ENCODE measurements around the gene EIF2D. TPM values are rescaled to one million over a fixed set of nuclear protein-coding genes. Genes with fewer than 3 reads are reported as not detected.

Gene EIF2D
- total RNA-seq, 2 donors from 2014 or later: 25.9 to 55.4 TPM

- peak; percentile 82 for ATAC-seq
- intact Hi-C loops (cut with DNase I): no loop called here
- peak in 1 of 4 donors; percentile 41 for DNase-seq
- no peak overlapping the region for H3K4me3 ChIP-seq
- peak overlapping the region; percentile 1 to 76 (median 50) for H3K27ac ChIP-seq
- H3K36me3 ChIP-seq (replicated peaks in 1 of 2; ENCODE audit: insufficient read depth in 1 of 2, low read depth in 2 of 2): peaks cover 0 to 39% of the 10 kb centered on the region in 2 donors
- peaks cover 3% of the 10 kb centered on the region for H3K4me1 ChIP-seq
- WGBS, 2 donors: 57 to 60% methylated on average over 7 of the region's 7 CpGs
- H3K27me3 ChIP-seq: no peaks in the 10 kb centered on the region
- no peaks in the 10 kb centered on the region for H3K9me3 ChIP-seq
- TF ChIP-seq CTCF (IDR thresholded peaks at IDR 0.05) (no peak), POLR2A (IDR thresholded peaks at IDR 0.05) (peak in 1 of 3 donors; percentile 22)
These were observed 16.5 kb downstream of the EIF2D start for GRCh38 chr1:206595581-206596318.

- TF ChIP-seq CTCF (IDR thresholded peaks at IDR 0.05): no peak
- no peak for TF ChIP-seq POLR2A (IDR thresholded peaks at IDR 0.05)
- peaks cover 0 to 31% of the 10 kb centered on the region in 2 donors for H3K36me3 ChIP-seq (replicated peaks in 1 of 2; ENCODE audit: insufficient read depth in 1 of 2, low read depth in 2 of 2)
- ATAC-seq (no peak), DNase-seq (no peak)
- H3K9me3 ChIP-seq: no peaks in the 10 kb centered on the region
- no peak overlapping the region for H3K4me3 ChIP-seq
- 80 to 90% methylated on average over 4 to 7 of the region's 7 CpGs for WGBS, 2 donors
- H3K4me1 ChIP-seq: peaks cover 3% of the 10 kb centered on the region
- H3K27ac ChIP-seq: peak overlapping the region in 1 of 4 donors; percentile 17
- H3K27me3 ChIP-seq: no peaks in the 10 kb centered on the region
- intact Hi-C loops (cut with DNase I): no loop called here
These were observed 18.8 kb downstream of the EIF2D start for GRCh38 chr1:206593351-206593925.

- no peak for TF ChIP-seq CTCF (IDR thresholded peaks at IDR 0.05)
- Histone ChIP-seq H3K27ac (no peak overlapping the region), H3K4me3 (no peak overlapping the region), H3K36me3 (replicated peaks in 1 of 2; ENCODE audit: insufficient read depth in 1 of 2, low read depth in 2 of 2) (peaks cover 0 to 26% of the 10 kb centered on the region in 2 donors), H3K9me3 (no peaks in the 10 kb centered on the region), H3K4me1 (peaks cover 3% of the 10 kb centered on the region), H3K27me3 (no peaks in the 10 kb centered on the region)
- 90 to 92% methylated on average over 9 of the region's 9 CpGs for WGBS, 2 donors
- no peak for DNase-seq
- intact Hi-C loops (cut with DNase I): no loop called here
- ATAC-seq: no peak
These were observed 20.6 kb downstream of the EIF2D start for GRCh38 chr1:206591696-206592095.

- Histone ChIP-seq H3K27me3 (no peaks in the 10 kb centered on the region), H3K36me3 (replicated peaks in 1 of 2; ENCODE audit: insufficient read depth in 1 of 2, low read depth in 2 of 2) (peaks cover 0 to 24% of the 10 kb centered on the region in 2 donors), H3K9me3 (no peaks in the 10 kb centered on the region), H3K27ac (no peak overlapping the region), H3K4me3 (no peak overlapping the region), H3K4me1 (peaks cover 3% of the 10 kb centered on the region)
- intact Hi-C loops (cut with DNase I): no loop called here
- DNase-seq: no peak
- TF ChIP-seq POLR2A (IDR thresholded peaks at IDR 0.05): no peak
- TF ChIP-seq CTCF (IDR thresholded peaks at IDR 0.05): no peak
- no peak for ATAC-seq
- WGBS, 2 donors: 85 to 86% methylated on average over 5 of the region's 5 CpGs
These were observed 21.0 kb downstream of the EIF2D start for GRCh38 chr1:206591226-206591625.

Data from body of pancreas (tissue), 4 donors.